Fibroblast of skin of right biceps (primary cell): ENCODE results near the gene PSAP.
"Not testable (repeated sequence)": the region's sequence is repeated elsewhere in the genome, so short reads cannot be mapped to it uniquely, and the experiment has no call there.

Source experiments
- DNase-seq: peaks from one replicate; pipeline ENCODE4 v3.0.0-alpha.2; 2013

PSAP gene

DNA sequence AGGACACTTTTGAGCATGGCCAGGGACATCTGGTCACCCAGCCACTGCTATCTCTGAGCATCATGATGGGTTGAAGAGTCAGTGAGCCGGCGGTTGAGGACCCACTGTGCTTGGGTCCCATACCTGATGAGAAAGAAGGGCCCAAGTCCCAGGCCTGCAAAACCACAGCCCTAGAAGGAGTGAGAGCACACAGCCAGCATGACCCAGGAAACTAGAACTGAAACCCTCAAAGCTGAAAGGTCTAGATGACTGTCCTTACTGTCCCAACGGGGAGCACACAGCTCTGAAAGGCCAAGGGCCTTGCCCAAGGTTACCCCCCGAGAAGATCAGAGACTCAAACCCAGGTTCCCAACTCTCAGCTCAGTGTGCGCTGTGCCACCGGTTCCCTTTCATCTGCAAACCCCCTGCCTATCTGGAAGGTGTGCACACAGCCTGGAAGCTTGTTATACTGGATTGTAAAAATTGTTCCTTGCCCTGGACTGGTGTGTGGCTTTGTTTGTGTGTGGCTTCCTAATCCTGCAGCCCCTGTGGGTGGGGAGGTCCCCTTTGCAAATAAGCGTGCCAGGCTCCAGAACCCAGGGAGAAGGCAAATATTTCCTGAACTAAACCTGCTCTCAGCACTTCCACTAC is 22.6 kb upstream of the PSAP start:
- no peak for DNase-seq

DNA sequence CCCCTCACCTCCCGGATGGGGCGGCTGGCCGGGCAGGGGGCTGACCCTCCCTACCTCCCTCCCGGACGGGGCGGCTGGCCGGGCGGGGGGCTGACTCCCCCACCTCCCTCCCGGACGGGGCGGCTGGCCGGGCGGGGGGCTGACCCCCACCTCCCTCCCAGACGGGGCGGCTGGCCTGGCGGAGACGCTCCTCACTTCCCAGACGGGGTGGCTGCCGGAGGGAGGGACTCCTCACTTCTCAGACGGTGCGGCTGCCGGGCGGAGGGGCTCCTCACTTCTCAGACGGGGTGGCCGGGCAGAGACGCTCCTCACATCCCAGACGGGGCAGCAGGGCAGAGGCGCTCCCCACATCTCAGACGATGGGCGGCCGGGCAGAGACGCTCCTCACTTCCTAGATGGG is 18.6 kb upstream of the PSAP start:
- not testable (repeated sequence) for DNase-seq

DNA sequence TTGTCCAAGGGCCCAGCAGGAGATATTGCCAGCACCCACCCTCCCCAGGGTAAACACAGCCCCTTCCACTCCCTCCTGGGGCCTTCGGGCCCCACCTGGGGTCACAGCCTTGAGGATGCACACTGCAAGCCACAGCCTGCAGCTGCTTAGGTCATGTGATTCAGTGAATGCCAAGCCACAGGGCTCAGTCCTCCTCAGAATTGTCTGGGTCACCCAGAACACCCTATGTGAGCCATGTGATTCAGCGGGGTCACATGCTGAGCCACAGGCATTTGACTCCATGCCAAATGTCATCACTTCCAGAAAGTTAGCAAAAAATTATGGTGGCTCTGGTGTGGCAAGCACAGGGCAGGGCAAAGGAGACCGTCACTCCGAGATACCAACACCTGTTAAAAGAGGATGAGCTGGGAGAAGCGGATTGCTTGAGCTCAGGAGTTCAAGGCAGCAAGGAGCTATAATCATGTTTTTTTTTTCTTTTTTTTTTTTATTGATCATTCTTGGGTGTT is 17.2 kb upstream of the PSAP start:
- DNase-seq, result peak; percentile 71

GRCh38 chr10:71865561-71866041 is 14.6 kb upstream of the PSAP start:
- no peak for DNase-seq

DNA sequence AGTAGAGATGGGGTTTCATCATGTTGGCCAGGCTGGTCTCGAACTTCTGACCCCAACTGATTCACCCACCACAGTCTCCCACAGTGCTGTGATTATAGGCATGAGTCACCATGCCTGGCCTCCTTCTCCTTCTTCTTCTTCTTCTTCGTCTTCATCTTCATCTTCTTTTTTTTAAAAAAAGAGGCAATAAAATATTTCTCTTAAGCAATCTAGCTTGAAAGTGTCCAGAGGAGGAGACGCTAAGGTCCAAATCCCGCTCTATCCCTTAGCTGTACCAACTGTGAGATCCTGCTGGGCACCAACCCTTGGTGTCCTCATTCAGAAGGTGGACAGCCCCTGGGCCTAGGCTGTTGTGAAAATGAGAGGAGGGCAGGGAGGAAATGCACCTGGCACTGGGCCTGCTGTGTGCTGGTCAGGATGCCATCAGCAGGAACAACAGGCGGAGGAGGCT is 13.9 kb upstream of the PSAP start:
- peak; percentile 87 for DNase-seq

- peak; percentile 37 for DNase-seq
Observed at GRCh38 chr10:71863203-71863602, 12.2 kb upstream of the PSAP start.

DNA sequence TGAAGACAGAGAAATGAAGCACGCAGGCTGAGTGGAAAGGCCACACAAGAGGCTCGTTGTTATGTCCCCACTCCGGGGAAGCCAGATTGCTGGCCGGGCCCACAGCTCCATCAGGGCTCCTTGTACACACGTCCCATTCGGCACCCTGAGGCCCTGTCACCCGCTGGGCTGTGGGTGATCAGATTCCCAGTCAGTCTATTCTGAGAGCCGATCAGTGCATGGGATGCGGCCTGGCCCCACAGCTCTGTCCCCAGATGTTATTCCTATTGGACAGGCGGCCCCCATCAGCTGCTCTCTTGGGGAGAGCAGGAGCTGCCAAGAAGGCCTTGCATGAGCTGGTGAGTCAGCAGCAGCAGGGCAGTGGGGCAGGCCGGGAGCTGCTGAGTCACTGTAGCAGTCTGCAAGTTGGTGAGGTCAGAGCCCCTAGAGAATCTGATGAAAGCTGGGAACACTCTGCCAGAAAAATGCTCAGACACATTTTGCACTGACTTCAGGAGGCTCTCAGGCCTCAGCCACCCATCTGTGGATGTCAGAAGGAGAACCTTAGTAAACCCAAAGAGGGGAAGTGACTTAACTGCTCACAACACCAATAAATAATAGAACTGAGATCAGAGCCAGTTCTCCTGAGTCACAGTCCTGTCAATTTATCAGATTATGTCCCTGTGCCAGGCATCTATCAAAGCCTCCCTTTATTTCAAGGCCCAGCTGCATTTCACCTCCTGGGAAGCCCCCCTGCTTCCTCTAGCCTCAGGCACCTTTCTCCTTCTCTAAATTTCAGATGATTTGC is 9.4 kb upstream of the PSAP start:
- DNase-seq, result peak; percentile 100

GRCh38 chr10:71857934-71858890 is 7.2 kb upstream of the PSAP start:
- no peak for DNase-seq

- no peak for DNase-seq
Observed at GRCh38 chr10:71856619-71857018, 5.6 kb upstream of the PSAP start.

GRCh38 chr10:71854031-71854430 is 3.0 kb upstream of the PSAP start:
- no peak for DNase-seq

GRCh38 chr10:71852355-71852937 is 1.4 kb upstream of the PSAP start:
- DNase-seq, result no peak

DNA sequence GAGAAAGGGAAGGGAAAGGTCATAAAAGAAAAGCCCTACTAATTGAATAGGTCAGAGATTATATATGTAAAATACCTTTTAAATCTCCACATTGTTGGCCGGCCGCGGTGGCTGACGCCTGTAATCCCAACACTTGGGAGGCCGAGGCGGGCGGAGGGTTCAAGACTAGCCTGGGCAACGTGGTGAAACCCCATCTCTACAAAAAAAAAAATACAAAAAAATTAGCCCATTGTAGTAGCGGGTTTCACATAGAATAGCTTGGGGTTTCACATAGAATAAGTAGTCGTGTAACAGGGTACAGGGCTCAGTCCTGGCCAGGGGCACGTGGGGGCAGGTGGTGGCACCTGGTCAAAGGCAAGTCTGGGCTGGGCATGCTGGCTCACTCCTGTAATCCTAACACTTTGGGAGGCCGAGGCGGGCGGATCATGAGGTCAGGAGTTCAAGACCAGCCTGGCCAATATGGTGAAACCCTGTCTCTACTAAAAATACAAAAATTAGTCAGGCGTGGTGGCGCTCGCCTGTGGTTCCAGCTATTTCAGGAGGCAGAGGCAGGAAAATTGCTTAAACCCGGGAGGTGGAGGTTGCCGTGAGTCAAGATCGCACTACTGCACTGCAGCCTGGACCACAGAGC is 529 bp upstream of the PSAP start:
- DNase-seq, result not testable (repeated sequence)

GRCh38 chr10:71850021-71850742 is 869 bp downstream of the PSAP start:
- no peak for DNase-seq

- DNase-seq, result no peak
Observed at GRCh38 chr10:71849461-71849908, 1.6 kb downstream of the PSAP start.

DNA sequence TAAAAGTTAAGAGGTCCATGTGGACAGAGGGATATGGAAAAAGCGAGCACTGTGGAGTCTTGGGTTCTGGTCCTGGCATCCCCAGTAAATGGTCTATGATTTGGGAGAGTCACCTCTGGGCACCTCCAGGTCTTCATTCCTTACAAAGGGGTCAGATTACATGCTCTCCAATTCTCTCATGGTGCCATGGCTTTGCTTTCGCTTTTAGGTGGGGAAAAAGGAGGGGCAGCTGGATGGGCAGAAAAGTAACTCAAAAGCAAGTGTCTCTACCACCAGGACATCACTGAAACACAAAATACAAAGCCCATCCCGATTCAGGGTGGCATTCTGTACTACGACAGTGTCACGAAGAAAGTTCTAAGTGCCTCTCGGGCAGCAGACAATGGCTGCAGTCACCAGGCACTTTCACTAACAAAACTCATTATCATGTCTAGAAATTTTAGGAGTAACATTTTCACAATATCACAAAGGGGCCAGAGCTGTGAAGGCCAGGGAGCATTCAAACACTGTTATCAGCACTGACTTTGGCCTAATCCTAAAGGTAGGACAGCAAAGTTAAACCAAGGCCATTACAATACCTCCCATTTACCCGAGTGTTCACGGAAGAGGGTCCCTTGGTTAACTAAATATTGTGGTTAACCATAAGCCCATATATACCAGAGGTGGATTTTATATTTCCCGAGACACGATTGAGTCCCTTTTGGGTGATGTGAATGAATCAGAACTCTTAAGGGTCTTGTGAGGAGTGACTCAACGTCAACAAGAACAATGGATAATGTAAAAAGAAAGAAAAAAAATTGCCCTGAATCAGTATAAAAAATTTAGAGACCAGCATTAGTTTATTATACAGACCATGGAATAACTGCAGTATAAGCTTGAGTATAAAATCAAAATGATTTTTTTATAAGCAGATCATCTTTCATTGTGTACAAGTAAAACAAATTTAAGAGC is 2.5 kb downstream of the PSAP start:
- DNase-seq, result no peak

- no peak for DNase-seq
Observed at GRCh38 chr10:71847418-71847817, 3.6 kb downstream of the PSAP start.

- DNase-seq, result no peak
Observed at GRCh38 chr10:71846816-71847215, 4.2 kb downstream of the PSAP start.

- DNase-seq, result no peak
Observed at GRCh38 chr10:71845410-71846405, 5.3 kb downstream of the PSAP start.

- no peak for DNase-seq
Observed at GRCh38 chr10:71844695-71845094, 6.4 kb downstream of the PSAP start.
